Measurements from ENCODE around the gene SLC1A2.

DNA sequence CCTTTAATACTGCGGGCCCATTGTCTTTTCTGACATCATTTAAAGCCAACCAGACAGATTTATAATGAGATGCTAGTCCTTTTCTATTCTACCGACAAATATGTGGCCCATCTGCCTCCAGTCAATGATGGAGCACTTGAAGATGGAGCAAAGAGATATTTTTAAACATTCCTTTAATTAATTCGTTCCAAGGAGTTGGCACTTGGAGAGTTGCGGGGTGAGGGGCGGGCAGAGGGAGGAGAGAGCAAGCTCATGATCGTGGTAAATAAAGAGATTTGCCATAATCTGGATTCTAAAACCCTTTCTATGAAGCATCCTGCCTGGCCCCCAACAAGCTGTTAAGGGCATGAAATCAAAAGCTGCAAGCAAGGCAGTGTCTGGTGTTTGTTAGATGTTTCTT lies 5.0 kb downstream of the SLC1A2 start:
- TF ChIP-seq, protein P1, sequence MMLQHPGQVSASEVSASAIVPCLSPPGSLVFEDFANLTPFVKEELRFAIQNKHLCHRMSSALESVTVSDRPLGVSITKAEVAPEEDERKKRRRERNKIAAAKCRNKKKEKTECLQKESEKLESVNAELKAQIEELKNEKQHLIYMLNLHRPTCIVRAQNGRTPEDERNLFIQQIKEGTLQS (IDR thresholded peaks at IDR 0.05) = no peak
- TF ChIP-seq RAD21 (IDR thresholded peaks at IDR 0.05; ENCODE audit: low read depth) (no peak), JUND (IDR thresholded peaks at IDR 0.05) (no peak), EZH2phosphoT487 (IDR thresholded peaks at IDR 0.05; ENCODE audit: borderline replicate concordance) (no peak), EZH2 (IDR thresholded peaks at IDR 0.05) (no peak), CEBPB (IDR thresholded peaks at IDR 0.05; ENCODE audit: low read depth) (no peak), FOSL1 (IDR thresholded peaks at IDR 0.05; ENCODE audit: low read depth) (no peak)
- TF ChIP-seq, protein P2, sequence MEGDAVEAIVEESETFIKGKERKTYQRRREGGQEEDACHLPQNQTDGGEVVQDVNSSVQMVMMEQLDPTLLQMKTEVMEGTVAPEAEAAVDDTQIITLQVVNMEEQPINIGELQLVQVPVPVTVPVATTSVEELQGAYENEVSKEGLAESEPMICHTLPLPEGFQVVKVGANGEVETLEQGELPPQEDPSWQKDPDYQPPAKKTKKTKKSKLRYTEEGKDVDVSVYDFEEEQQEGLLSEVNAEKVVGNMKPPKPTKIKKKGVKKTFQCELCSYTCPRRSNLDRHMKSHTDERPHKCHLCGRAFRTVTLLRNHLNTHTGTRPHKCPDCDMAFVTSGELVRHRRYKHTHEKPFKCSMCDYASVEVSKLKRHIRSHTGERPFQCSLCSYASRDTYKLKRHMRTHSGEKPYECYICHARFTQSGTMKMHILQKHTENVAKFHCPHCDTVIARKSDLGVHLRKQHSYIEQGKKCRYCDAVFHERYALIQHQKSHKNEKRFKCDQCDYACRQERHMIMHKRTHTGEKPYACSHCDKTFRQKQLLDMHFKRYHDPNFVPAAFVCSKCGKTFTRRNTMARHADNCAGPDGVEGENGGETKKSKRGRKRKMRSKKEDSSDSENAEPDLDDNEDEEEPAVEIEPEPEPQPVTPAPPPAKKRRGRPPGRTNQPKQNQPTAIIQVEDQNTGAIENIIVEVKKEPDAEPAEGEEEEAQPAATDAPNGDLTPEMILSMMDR (IDR thresholded peaks at IDR 0.05 in 2 of 3, conservative IDR thresholded peaks at IDR 0.05 in 1 of 3; ENCODE audit: borderline replicate concordance in 1 of 3, insufficient read depth in 1 of 3, low read depth in 2 of 3, low read length in 2 of 3) = no peak
- TF ChIP-seq, protein P3, sequence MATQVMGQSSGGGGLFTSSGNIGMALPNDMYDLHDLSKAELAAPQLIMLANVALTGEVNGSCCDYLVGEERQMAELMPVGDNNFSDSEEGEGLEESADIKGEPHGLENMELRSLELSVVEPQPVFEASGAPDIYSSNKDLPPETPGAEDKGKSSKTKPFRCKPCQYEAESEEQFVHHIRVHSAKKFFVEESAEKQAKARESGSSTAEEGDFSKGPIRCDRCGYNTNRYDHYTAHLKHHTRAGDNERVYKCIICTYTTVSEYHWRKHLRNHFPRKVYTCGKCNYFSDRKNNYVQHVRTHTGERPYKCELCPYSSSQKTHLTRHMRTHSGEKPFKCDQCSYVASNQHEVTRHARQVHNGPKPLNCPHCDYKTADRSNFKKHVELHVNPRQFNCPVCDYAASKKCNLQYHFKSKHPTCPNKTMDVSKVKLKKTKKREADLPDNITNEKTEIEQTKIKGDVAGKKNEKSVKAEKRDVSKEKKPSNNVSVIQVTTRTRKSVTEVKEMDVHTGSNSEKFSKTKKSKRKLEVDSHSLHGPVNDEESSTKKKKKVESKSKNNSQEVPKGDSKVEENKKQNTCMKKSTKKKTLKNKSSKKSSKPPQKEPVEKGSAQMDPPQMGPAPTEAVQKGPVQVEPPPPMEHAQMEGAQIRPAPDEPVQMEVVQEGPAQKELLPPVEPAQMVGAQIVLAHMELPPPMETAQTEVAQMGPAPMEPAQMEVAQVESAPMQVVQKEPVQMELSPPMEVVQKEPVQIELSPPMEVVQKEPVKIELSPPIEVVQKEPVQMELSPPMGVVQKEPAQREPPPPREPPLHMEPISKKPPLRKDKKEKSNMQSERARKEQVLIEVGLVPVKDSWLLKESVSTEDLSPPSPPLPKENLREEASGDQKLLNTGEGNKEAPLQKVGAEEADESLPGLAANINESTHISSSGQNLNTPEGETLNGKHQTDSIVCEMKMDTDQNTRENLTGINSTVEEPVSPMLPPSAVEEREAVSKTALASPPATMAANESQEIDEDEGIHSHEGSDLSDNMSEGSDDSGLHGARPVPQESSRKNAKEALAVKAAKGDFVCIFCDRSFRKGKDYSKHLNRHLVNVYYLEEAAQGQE (IDR thresholded peaks at IDR 0.05; ENCODE audit: low read depth) = no peak

All from HCT116 (cell line).